SH-SY5Y (cell line): Measurements from ENCODE around the gene NEGR1.

Experiments
- GATA2 ChIP-seq: IDR thresholded peaks from 2 replicates; pipeline ENCODE4 v1.6.1; 2011; ENCODE audit warnings: mild to moderate bottlenecking, low read depth, low read length
- GATA3 ChIP-seq: IDR thresholded peaks from 2 replicates; pipeline ENCODE4 v1.6.1; 2011; ENCODE audit warnings: low read depth, mild to moderate bottlenecking, low read length, moderate library complexity

The NEGR1 gene

GRCh38 chr1:71559880-71560279, 722.5 kb downstream of the NEGR1 start:
- TF ChIP-seq GATA3, result no peak
- TF ChIP-seq GATA2, result no peak

DNA sequence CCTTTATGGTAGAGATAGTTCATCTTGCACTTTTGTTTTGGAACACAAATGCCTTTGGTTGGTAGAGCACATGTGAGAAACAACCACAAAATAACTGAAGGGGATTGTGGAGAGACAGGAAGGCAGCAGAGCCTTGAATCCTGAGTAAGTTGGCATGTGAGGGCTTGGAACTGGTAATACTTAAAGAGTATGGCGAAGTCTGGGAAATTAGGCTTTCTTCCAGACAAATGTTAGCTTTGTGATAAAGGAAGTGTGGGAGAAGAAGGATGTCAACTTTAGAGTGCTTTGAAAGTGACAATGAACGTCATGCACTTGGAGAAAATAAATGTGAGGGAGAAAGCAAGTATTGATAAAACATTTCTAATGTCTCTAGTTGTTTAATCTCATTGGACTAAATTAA, 725.2 kb downstream of the NEGR1 start:
- TF ChIP-seq GATA3, result no peak

GRCh38 chr1:71548398-71548890, 733.9 kb downstream of the NEGR1 start:
- no peak for TF ChIP-seq GATA3
- no peak for TF ChIP-seq GATA2

DNA sequence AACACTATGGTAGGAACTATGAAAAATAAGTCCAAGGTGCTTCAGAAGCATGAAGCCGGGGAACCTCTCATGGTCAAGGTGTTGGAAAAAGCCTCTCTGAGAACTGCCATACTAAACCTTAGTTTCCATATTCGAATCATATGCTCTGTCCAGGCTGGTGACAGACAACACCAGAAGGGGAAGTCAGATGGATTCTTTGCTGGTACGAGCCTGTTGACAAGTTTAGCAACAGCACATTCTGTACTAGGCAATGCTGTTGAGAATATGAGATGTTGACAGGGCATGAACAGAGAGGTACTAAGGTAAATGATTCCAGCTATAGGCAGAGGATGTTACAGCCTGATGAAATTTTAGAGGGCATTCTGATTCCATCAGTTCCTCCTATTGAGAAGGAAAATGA, 740.2 kb downstream of the NEGR1 start:
- TF ChIP-seq GATA3, result no peak
- TF ChIP-seq GATA2, result no peak

GRCh38 chr1:71533950-71534349, 748.4 kb downstream of the NEGR1 start:
- TF ChIP-seq GATA2 (no peak), GATA3 (no peak)

DNA sequence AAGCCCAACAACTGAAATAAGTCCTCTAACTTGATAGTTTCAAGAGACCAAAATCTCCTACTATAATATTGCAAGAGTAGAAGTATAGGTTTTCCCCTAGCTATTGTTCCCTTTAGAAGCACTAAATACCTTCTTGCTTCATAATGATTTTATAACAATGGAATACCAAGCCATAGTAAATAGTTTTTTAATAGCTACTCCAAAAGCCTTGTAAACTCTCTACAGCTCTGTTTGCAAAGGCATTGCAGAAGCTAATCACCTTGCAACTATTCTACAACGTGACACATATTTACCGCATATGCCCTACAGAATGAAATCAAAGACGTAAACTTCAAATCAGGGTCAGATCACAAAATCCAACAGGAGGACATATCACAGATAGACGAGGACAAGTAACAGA, 750.0 kb downstream of the NEGR1 start:
- no peak for TF ChIP-seq GATA2
- no peak for TF ChIP-seq GATA3

GRCh38 chr1:71526824-71527223, 755.5 kb downstream of the NEGR1 start:
- TF ChIP-seq GATA2 (no peak), GATA3 (no peak)

GRCh38 chr1:71522721-71523120, 759.6 kb downstream of the NEGR1 start:
- TF ChIP-seq GATA2, result no peak
- TF ChIP-seq GATA3, result no peak

- TF ChIP-seq GATA2, result no peak
Observed at GRCh38 chr1:71521655-71522264, 760.6 kb downstream of the NEGR1 start.

- TF ChIP-seq GATA2 (no peak), GATA3 (no peak)
Observed at GRCh38 chr1:71511505-71511904, 770.8 kb downstream of the NEGR1 start.

DNA sequence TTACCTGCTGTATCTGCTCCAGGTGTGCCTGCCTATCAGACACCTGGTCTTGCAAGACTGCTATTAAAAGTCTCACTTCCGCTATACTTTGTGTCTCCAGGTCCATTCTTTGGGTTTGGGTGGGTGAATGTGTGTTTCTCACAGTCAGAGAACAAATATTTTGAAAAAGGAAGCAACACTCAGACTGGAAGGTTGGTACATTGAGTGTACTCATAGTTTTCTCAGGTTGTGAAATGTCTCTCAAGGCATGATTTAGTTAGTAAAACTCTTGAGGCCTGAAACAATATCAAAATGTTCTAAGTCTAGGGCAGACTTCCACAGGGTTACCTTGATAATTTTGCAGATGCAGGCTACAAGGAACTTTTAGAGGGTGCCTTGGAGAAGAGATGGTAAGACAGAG, 771.6 kb downstream of the NEGR1 start:
- TF ChIP-seq GATA2 (no peak), GATA3 (no peak)

- TF ChIP-seq GATA2 (no peak), GATA3 (no peak)
Observed at GRCh38 chr1:71509051-71509595, 773.2 kb downstream of the NEGR1 start.

GRCh38 chr1:71502006-71502405, 780.3 kb downstream of the NEGR1 start:
- TF ChIP-seq GATA2, result no peak
- no peak for TF ChIP-seq GATA3

DNA sequence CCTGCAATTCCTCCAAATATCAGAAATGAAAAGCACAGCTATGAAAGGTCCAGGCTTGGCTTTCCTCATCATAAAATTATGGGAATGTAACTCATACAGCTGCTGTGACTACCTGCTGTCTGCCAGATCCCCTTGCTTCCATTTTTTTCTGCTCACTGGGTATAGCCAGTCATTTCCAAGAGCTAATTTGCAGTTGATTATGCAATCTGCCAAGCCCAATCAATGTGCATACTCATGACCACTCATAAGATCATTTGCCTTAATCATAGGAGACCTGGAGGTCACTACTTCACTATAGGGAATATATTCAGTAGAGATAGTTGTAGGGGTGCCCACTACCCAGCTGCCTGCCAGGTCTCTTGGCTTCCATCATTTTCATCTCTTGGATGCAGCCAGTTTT, 783.8 kb downstream of the NEGR1 start:
- TF ChIP-seq GATA3, result no peak
- TF ChIP-seq GATA2, result no peak

DNA sequence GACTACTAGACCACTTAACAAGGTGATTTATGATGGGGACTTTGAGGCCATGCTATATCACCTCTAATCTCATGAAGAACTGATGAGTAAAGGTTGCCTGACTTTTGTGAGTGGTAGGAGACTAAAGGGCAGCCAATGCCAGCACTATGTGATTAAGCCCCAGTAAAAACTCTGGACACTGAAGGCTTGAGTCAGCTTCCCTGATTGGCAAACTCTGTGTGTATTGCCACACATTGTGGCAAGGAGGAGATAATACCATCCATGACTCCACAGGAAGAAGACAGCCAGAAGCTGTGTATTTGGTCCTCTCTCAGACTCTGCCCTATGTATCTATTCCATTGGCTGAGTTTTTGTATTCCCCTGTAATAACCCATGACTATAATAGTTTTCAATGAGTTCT, 788.2 kb downstream of the NEGR1 start:
- TF ChIP-seq GATA2, result no peak
- TF ChIP-seq GATA3, result no peak
